Measurements from ENCODE around the gene SLC26A2.

GRCh38 chr5:150000256-150000989 is 39.9 kb downstream of the SLC26A2 start, which contains the start of the genes HMGXB3 and TIGD6:
- peak in 1 of 4 donors; percentile 8 for TF ChIP-seq CTCF (IDR thresholded peaks at IDR 0.05)
- peak; percentile 80 for TF ChIP-seq POLR2A (IDR thresholded peaks at IDR 0.05)
